GM12878 (cell line): ENCODE measurements around the gene RNF149. TPM values are rescaled to one million over a fixed set of nuclear protein-coding genes. Genes with fewer than 3 reads are reported as not detected.

Experiments used
- ATAC-seq: fragments of 200-7000 bp; cut with Tn5 transposase; 3 replicates; pipeline ENCODE4 v1.9.1; 2020; ENCODE audit warnings: mild to moderate bottlenecking, moderate library complexity
- BruUV-seq: library from RNA; stranded (reverse); fragments of 400-500 nt; replicated peaks from 2 replicates; lab custom pipeline; 2021; lab: Mats Ljungman, UMichigan
- CTCF ChIA-PET: fragments of 300-600 bp; sonication (Branson Sonifier 250); formaldehyde crosslinking; extraction: SDS; loops from one replicate; lab custom pipeline; 2021; ENCODE audit warnings: inconsistent platforms; lab: Yijun Ruan, JAX
- POLR2A ChIA-PET: fragments of 350-600 bp; formaldehyde crosslinking; extraction: SDS; loops from one replicate; lab custom pipeline; 2021; ENCODE audit warnings: inconsistent platforms; lab: Charles Lee
- RAD21 ChIA-PET: fragments of 300-600 bp; sonication (Branson Sonifier 250); formaldehyde crosslinking; loops from one replicate; lab custom pipeline; 2023; ENCODE audit warnings: antibody characterized with exemption; ENCODE audit not compliant: unreplicated experiment; lab: Charles Lee
- SMC1A ChIA-PET: fragments of 300-600 bp; sonication (Branson Sonifier 250); formaldehyde crosslinking; loops from one replicate; lab custom pipeline; 2023; ENCODE audit not compliant: unreplicated experiment, uncharacterized antibody; lab: Charles Lee
- DNase-seq: peaks from one replicate; pipeline ENCODE4 v3.0.0-alpha.2; 2011; ENCODE audit warnings: low read depth, low spot score
- FAIRE-seq: peaks from 3 replicates; lab custom pipeline; 2011; peaks lifted over from hg19 to GRCh38; lab: Jason Lieb, UNC
- H2AFZ ChIP-seq: 2 replicates; pipeline ENCODE4 v1.6.0; 2011; ENCODE audit warnings: low read depth, low read length, control low read depth; ENCODE audit not compliant: control insufficient read depth
- H3K27ac ChIP-seq: 2 replicates; pipeline ENCODE4 v1.5.1; 2011; ENCODE audit warnings: control low read depth; ENCODE audit not compliant: control insufficient read depth, insufficient read depth
- H3K27me3 ChIP-seq, 2 experiments: replicated peaks in 1 of 2; 2 replicates each; pipeline versions ENCODE4 v1.6.0 to v1.6.1; 2011; ENCODE audit warnings: low read length in 1 of 2; ENCODE audit not compliant: control insufficient read depth in 2 of 2, insufficient read depth in 2 of 2
- H3K36me3 ChIP-seq, 2 experiments: 2 replicates each; pipeline ENCODE4 v1.5.1; 2011; ENCODE audit warnings: low read length in 1 of 2; ENCODE audit not compliant: control insufficient read depth in 2 of 2, insufficient read depth in 2 of 2
- H3K4me1 ChIP-seq: 2 replicates; pipeline ENCODE4 v1.6.1; 2011; ENCODE audit warnings: mild to moderate bottlenecking, low read length, moderate library complexity, mixed read lengths; ENCODE audit not compliant: control insufficient read depth, insufficient read depth
- H3K4me2 ChIP-seq: 2 replicates; pipeline ENCODE4 v1.6.0; 2011; ENCODE audit warnings: control low read depth; ENCODE audit not compliant: control insufficient read depth, insufficient read depth
- H3K4me3 ChIP-seq: fragments of 200-600 bp; sonication (generic); 2 replicates; pipeline ENCODE4 v1.5.1; 2016
- H3K79me2 ChIP-seq: 2 replicates; pipeline ENCODE4 v1.6.0; 2011; ENCODE audit warnings: low read length; ENCODE audit not compliant: control insufficient read depth, insufficient read depth
- H3K9ac ChIP-seq: 2 replicates; pipeline ENCODE4 v1.8.0; 2011; ENCODE audit warnings: low read length, control low read depth, mixed read lengths; ENCODE audit not compliant: control insufficient read depth, insufficient read depth
- H3K9me3 ChIP-seq: replicated peaks from 3 replicates; pipeline ENCODE4 v1.5.1; 2011; ENCODE audit warnings: mild to moderate bottlenecking, low read length; ENCODE audit not compliant: control insufficient read depth, insufficient read depth
- H4K20me1 ChIP-seq: 2 replicates; pipeline ENCODE4 v1.6.0; 2011; ENCODE audit not compliant: control insufficient read depth, insufficient read depth
- CHD2 ChIP-seq: IDR thresholded peaks from 2 replicates; pipeline ENCODE4 v1.6.1; 2011; ENCODE audit warnings: low read depth, low read length, improper control_type of control experiment, borderline replicate concordance
- EED ChIP-seq: sonication (generic); IDR thresholded peaks from 2 replicates; pipeline ENCODE4 v1.6.1; 2016; ENCODE audit warnings: antibody characterized with exemption, low read depth
- EZH2 ChIP-seq: IDR thresholded peaks from 2 replicates; pipeline ENCODE4 v1.6.1; 2012; ENCODE audit warnings: low read depth, mild to moderate bottlenecking, control low read depth, inconsistent platforms, low read length, borderline replicate concordance; ENCODE audit not compliant: control insufficient read depth
- JUNB ChIP-seq: IDR thresholded peaks from 2 replicates; pipeline ENCODE4 v1.6.1; 2016; ENCODE audit warnings: antibody characterized with exemption, mild to moderate bottlenecking
- SIX5 ChIP-seq: IDR thresholded peaks from 2 replicates; pipeline ENCODE4 v1.6.1; 2011; ENCODE audit warnings: mild to moderate bottlenecking, low read depth, low read length, moderate library complexity; ENCODE audit not compliant: severe bottlenecking
- TAF1 ChIP-seq: IDR thresholded peaks from 2 replicates; pipeline ENCODE4 v1.6.1; 2011; ENCODE audit warnings: mild to moderate bottlenecking, low read depth, low read length, borderline replicate concordance
- ZBED1 ChIP-seq: IDR thresholded peaks from 2 replicates; pipeline ENCODE4 v1.6.1; 2016; ENCODE audit warnings: borderline replicate concordance
- ZNF622 ChIP-seq: fragments of 450-650 bp; IDR thresholded peaks from 2 replicates; pipeline ENCODE4 v1.6.1; 2017; ENCODE audit warnings: mild to moderate bottlenecking, inconsistent platforms
- WGBS: methylation state at CpG from one replicate; pipeline ENCODE4 v1.1.6; 2016; ENCODE audit warnings: low lambda C conversion rate; ENCODE audit not compliant: insufficient replicate concordance, insufficient coverage; ENCODE audit errors: missing lambda C conversion rate; 5-methylcytosine and 5-hydroxymethylcytosine counted together
- in situ Hi-C: fragments of 300-500 bp; cut with MboI; formaldehyde crosslinking; loops from 9 replicates; pipeline ENCODE4 v1.14.3; 2018; ENCODE audit warnings: mixed read lengths
- intact Hi-C: fragments of 100-400 bp; cut with micrococcal nuclease; formaldehyde crosslinking; loops from one replicate; pipeline ENCODE4 v1.14.2; 2022; ENCODE audit not compliant: unreplicated experiment
- polyA plus RNA-seq, 11 experiments: library from polyadenylated mRNA; depleted of rRNA in 4 of 11; unstranded in 6 of 11; stranded (reverse) in 5 of 11; fragments of >200 nt; fragmentation: Nextera tagmentation in 4 of 11; fragmentation: Illumina TruSeq in 1 of 11; extraction: Ambion mirVana in 4 of 11; extraction: Trizol in 1 of 11; gene quantifications; 1 replicate in 1 of 11; 2 replicates in 10 of 11; pipeline versions ENCODE4 v1.2.1 to v1.2.3, GENCODE V29; 2011 to 2016; ENCODE audit warnings: inconsistent platforms in 2 of 11, missing spikeins in 2 of 11, low read depth in 1 of 11
- total RNA-seq, 4 experiments: library from RNA; depleted of rRNA in 3 of 4; stranded (reverse); fragments of >200 nt in 3 of 4; fragmentation: Illumina TruSeq in 1 of 4; extraction: Trizol in 1 of 4; gene quantifications; 2 replicates each; pipeline versions ENCODE4 v1.2.1 to v1.2.3, GENCODE V29; 2013 to 2021
- TF ChIP-seq, protein P1 (sequence below): fragments of 150-350 bp; IDR thresholded peaks from 2 replicates; pipeline ENCODE4 v1.6.1; 2016; ENCODE audit warnings: low read depth, low read length
- TF ChIP-seq, protein P2 (sequence below): fragments of 450-650 bp; IDR thresholded peaks from 2 replicates; pipeline ENCODE4 v1.6.1; 2016; ENCODE audit warnings: mild to moderate bottlenecking, moderate library complexity, borderline replicate concordance

RNF149 gene
- total and polyA plus RNA-seq, 10 of the 15 experiments (the other 5 are each of a cell fraction or from before 2014, with no cell fraction given) = 5.2 to 38.4 (median 16.3) TPM

DNA sequence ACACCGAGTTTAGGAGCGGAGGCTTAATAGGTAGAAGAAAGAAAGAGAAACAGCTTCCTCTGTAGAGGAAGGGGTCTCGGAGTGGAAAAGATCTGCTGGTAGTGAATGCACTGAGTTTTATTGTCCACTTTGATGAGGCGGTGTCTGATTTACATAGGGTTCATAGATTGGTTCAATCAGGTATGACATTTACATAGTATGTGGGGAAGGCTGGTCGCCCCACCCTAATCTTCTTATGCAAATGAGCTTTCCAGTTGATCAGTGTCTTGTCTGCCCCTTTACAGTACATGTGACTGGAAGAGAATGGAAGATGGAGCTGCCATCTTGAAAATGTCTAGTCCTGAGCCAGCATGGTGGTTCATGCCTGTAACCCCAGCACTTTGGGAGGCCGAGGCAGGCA is 75.7 kb downstream of the RNF149 start:
- ChIA-PET POLR2A (interaction anchor here (0.5 kb wide), 1 partner anchor 29 kb away, joined by 3 read pairs; no protein-coding TSS in a partner anchor), CTCF (interaction anchor here (0.8 to 1.8 kb wide), 5 partner anchors 18 to 593 kb away, joined by 3 to 5 read pairs (median 3); no protein-coding TSS in a partner anchor)

More for the DNA sequence above, 75.7 kb downstream of the RNF149 start:
- peaks cover 2% of the 10 kb centered on the region; the same call in 1 of the 3 replicates for H3K9me3 ChIP-seq
- no peak overlapping the region for H3K27ac ChIP-seq
- H3K36me3 ChIP-seq = no peaks in the 10 kb centered on the region
- DNase-seq = no peak
- no TSS peak for BruUV-seq
- H3K27me3 ChIP-seq = no peaks in the 10 kb centered on the region
- TF ChIP-seq, protein P1, sequence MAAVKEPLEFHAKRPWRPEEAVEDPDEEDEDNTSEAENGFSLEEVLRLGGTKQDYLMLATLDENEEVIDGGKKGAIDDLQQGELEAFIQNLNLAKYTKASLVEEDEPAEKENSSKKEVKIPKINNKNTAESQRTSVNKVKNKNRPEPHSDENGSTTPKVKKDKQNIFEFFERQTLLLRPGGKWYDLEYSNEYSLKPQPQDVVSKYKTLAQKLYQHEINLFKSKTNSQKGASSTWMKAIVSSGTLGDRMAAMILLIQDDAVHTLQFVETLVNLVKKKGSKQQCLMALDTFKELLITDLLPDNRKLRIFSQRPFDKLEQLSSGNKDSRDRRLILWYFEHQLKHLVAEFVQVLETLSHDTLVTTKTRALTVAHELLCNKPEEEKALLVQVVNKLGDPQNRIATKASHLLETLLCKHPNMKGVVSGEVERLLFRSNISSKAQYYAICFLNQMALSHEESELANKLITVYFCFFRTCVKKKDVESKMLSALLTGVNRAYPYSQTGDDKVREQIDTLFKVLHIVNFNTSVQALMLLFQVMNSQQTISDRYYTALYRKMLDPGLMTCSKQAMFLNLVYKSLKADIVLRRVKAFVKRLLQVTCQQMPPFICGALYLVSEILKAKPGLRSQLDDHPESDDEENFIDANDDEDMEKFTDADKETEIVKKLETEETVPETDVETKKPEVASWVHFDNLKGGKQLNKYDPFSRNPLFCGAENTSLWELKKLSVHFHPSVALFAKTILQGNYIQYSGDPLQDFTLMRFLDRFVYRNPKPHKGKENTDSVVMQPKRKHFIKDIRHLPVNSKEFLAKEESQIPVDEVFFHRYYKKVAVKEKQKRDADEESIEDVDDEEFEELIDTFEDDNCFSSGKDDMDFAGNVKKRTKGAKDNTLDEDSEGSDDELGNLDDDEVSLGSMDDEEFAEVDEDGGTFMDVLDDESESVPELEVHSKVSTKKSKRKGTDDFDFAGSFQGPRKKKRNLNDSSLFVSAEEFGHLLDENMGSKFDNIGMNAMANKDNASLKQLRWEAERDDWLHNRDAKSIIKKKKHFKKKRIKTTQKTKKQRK = no peak
- TF ChIP-seq TAF1 (no peak), ZNF622 (no peak), JUNB (no peak), ZBED1 (no peak), CHD2 (no peak), EZH2 (no peak), SIX5 (no peak), EED (no peak)
- TF ChIP-seq, protein P2, sequence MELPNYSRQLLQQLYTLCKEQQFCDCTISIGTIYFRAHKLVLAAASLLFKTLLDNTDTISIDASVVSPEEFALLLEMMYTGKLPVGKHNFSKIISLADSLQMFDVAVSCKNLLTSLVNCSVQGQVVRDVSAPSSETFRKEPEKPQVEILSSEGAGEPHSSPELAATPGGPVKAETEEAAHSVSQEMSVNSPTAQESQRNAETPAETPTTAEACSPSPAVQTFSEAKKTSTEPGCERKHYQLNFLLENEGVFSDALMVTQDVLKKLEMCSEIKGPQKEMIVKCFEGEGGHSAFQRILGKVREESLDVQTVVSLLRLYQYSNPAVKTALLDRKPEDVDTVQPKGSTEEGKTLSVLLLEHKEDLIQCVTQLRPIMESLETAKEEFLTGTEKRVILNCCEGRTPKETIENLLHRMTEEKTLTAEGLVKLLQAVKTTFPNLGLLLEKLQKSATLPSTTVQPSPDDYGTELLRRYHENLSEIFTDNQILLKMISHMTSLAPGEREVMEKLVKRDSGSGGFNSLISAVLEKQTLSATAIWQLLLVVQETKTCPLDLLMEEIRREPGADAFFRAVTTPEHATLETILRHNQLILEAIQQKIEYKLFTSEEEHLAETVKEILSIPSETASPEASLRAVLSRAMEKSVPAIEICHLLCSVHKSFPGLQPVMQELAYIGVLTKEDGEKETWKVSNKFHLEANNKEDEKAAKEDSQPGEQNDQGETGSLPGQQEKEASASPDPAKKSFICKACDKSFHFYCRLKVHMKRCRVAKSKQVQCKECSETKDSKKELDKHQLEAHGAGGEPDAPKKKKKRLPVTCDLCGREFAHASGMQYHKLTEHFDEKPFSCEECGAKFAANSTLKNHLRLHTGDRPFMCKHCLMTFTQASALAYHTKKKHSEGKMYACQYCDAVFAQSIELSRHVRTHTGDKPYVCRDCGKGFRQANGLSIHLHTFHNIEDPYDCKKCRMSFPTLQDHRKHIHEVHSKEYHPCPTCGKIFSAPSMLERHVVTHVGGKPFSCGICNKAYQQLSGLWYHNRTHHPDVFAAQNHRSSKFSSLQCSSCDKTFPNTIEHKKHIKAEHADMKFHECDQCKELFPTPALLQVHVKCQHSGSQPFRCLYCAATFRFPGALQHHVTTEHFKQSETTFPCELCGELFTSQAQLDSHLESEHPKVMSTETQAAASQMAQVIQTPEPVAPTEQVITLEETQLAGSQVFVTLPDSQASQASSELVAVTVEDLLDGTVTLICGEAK = no peak
- ChIA-PET SMC1A (interaction anchor here (0.8 to 1.4 kb wide), 3 partner anchors 9 to 19 kb away, joined by 3 read pairs; no protein-coding TSS in a partner anchor), RAD21 (interaction anchor here (1.1 kb wide), 1 partner anchor 27 kb away, joined by 3 read pairs; no protein-coding TSS in a partner anchor)
- no peak overlapping the region for H3K4me2 ChIP-seq
- H3K4me3 ChIP-seq = no peak overlapping the region
- no peak for ATAC-seq
- in situ Hi-C loops = no loop called here
- H3K4me1 ChIP-seq = no peaks in the 10 kb centered on the region
- no peaks in the 10 kb centered on the region for H3K79me2 ChIP-seq
- FAIRE-seq = no peak
- no peaks in the 10 kb centered on the region for H4K20me1 ChIP-seq
- no peak overlapping the region for H2AFZ ChIP-seq
- intact Hi-C loops = no loop called here
- 49% methylated on average over 6 of the region's 6 CpGs for WGBS
- H3K9ac ChIP-seq = no peak overlapping the region
